A673 (cell line): ENCODE measurements around the gene URB2.

ENCODE experiments used
- CTCF ChIP-seq: fragments of 300-800, 200-600 bp; sonication (generic); conservative IDR thresholded peaks from 2 replicates; pipeline ENCODE4 v1.5.1; 2017; ENCODE audit warnings: low read depth, mild to moderate bottlenecking, antibody characterized with exemption, low read length, moderate library complexity, mixed read lengths
- EZH2 ChIP-seq: fragments of 200-600 bp; sonication (generic); IDR thresholded peaks from 2 replicates; pipeline ENCODE4 v1.6.1; 2017; ENCODE audit warnings: borderline replicate concordance, low read depth, mild to moderate bottlenecking, mixed read lengths, antibody characterized with exemption, low read length; ENCODE audit not compliant: poor library complexity, severe bottlenecking

GRCh38 chr1:229608590-229608989 lies 17.5 kb upstream of the URB2 start:
- no peak for TF ChIP-seq CTCF
- TF ChIP-seq EZH2, result no peak
